ENCODE data around the gene BMPR2.

DNA sequence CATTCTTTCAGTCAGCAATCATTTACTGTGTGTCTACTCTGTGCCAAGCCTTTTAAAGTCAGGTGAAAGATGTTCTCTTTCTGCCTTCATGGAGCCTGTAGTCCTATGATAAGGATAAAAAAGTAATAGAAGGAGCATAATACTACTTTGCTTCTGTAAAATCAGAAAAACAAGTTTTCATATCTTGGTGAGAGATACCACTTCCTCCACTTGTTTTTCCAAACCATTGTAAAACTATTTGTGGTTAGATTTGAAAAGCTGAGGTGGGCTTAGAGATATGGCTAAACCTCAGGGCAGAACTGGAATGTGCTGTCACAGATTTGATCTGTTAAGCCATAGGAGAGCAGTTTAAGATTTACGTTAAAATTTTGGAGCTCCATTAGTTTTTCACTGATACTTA, 153.9 kb downstream of the BMPR2 start:
- no peak for TF ChIP-seq CTCF (conservative IDR thresholded peaks at IDR 0.05; ENCODE audit: low read length)
- no peak for TF ChIP-seq EZH2phosphoT487 (IDR thresholded peaks at IDR 0.05; ENCODE audit: borderline replicate concordance)

Measured in Loucy (cell line).